Ovary (tissue), 3 donors: ENCODE results near the gene SPOCK1.

Experiments
- CTCF ChIP-seq, 3 donors: fragments of 450-650 bp in 2 of 3; fragments of 200-600 bp in 1 of 3; IDR thresholded peaks; one replicate each; pipeline versions ENCODE4 v1.5.1 to v1.8.0; 2016 to 2022; ENCODE audit warnings: antibody characterized with exemption in 3 of 3, mild to moderate bottlenecking in 1 of 3
- EP300 ChIP-seq: sonication (generic); formaldehyde crosslinking; IDR thresholded peaks from one replicate; pipeline ENCODE4 v1.6.1; 2017; ENCODE audit warnings: antibody characterized with exemption
- POLR2A ChIP-seq: fragments of 450-650 bp; IDR thresholded peaks from one replicate; pipeline ENCODE4 v1.6.1; 2017; ENCODE audit warnings: antibody characterized with exemption, mild to moderate bottlenecking, moderate library complexity
- donor health status: DM: no; HTN: no; CAD: no.

GRCh38 chr5:137199966-137200365, 299.2 kb downstream of the SPOCK1 start:
- TF ChIP-seq CTCF (IDR thresholded peaks at IDR 0.05) (no peak), POLR2A (no peak), EP300 (no peak)
